K562 (cell line): ENCODE measurements around the gene FKRP. TPM values are rescaled to one million over a fixed set of nuclear protein-coding genes. Genes with fewer than 3 reads are reported as not detected.

ENCODE experiments used
- ATAC-seq: fragments of 200-7000 bp; cut with Tn5 transposase; 3 replicates; pipeline ENCODE4 v1.9.1; 2020; ENCODE audit warnings: moderate library complexity
- Bru-seq: library from RNA; stranded (reverse); fragments of 400-500 nt; gene quantifications from one replicate; lab custom pipeline; 2021; lab: Mats Ljungman, UMichigan
- BruChase-seq, 2 experiments: library from RNA; stranded (reverse); fragments of 400-500 nt; gene quantifications; one replicate each; lab custom pipeline; 2021; lab: Mats Ljungman, UMichigan
- BruUV-seq: library from RNA; stranded (reverse); fragments of 400-500 nt; replicated peaks from 2 replicates; lab custom pipeline; 2021; lab: Mats Ljungman, UMichigan
- CTCF ChIA-PET: fragments of 300-600 bp; formaldehyde crosslinking; extraction: SDS; loops from one replicate; lab custom pipeline; 2021; ENCODE audit warnings: low intra/inter-chr PET ratio; lab: Yijun Ruan, JAX
- POLR2A ChIA-PET: fragments of 300-600, 350-650 bp; sonication (Branson Sonifier 250); formaldehyde crosslinking; extraction: SDS; loops from one replicate; lab custom pipeline; 2021; ENCODE audit warnings: antibody characterized with exemption, inconsistent platforms; lab: Yijun Ruan, JAX
- DNase-seq, 4 experiments: peaks; one replicate each; pipeline versions ENCODE4 v3.0.0 to v3.0.0-alpha.2; 2011 to 2018; ENCODE audit warnings: low spot score in 3 of 4, mixed read lengths in 3 of 4; ENCODE audit errors: extremely low read depth in 1 of 4
- FAIRE-seq: peaks from 2 replicates; lab custom pipeline; 2011; peaks lifted over from hg19 to GRCh38; lab: Jason Lieb, UNC
- H2AFZ ChIP-seq: 2 replicates; pipeline ENCODE4 v1.6.0; 2011; ENCODE audit warnings: low read depth, low read length, control low read depth, inconsistent platforms
- H3K27ac ChIP-seq: fragments of 200-600 bp; 3 replicates; pipeline ENCODE4 v1.8.0; 2011; ENCODE audit warnings: low read depth, mild to moderate bottlenecking, control low read depth, inconsistent platforms, low read length, moderate library complexity, mixed read lengths; ENCODE audit errors: extremely low read depth
- H3K27me3 ChIP-seq, 2 experiments: fragments of 300-600 bp in 1 of 2; 2 replicates in 1 of 2; 3 replicates in 1 of 2; pipeline versions ENCODE4 v1.6.0 to v1.8.0; 2011; ENCODE audit warnings: inconsistent platforms in 2 of 2, low read length in 2 of 2, mild to moderate bottlenecking in 1 of 2, mixed read lengths in 1 of 2, moderate library complexity in 1 of 2; ENCODE audit not compliant: control insufficient read depth in 2 of 2, insufficient read depth in 2 of 2
- H3K36me3 ChIP-seq: fragments of 300-600 bp; 3 replicates; pipeline ENCODE4 v1.8.0; 2011; ENCODE audit warnings: mild to moderate bottlenecking, low read length, inconsistent platforms; ENCODE audit not compliant: control insufficient read depth, insufficient read depth
- H3K4me1 ChIP-seq, 2 experiments: fragments of 200-600 bp in 1 of 2; replicated peaks in 1 of 2; 2 replicates in 1 of 2; 3 replicates in 1 of 2; pipeline versions ENCODE4 v1.5.1 to v1.8.0; 2011; ENCODE audit warnings: inconsistent platforms in 2 of 2, low read length in 2 of 2, mild to moderate bottlenecking in 1 of 2, mixed read lengths in 1 of 2, moderate library complexity in 1 of 2; ENCODE audit not compliant: control insufficient read depth in 2 of 2, insufficient read depth in 2 of 2
- H3K4me2 ChIP-seq: 2 replicates; pipeline ENCODE4 v1.6.1; 2011; ENCODE audit warnings: low read length, control low read depth, inconsistent platforms, mixed read lengths; ENCODE audit not compliant: insufficient read depth
- H3K4me3 ChIP-seq: fragments of 200-600 bp; sonication (generic), shearing (Covaris generic); 2 replicates; pipeline ENCODE4 v1.5.1; 2016; ENCODE audit warnings: control low read depth, inconsistent platforms
- H3K79me2 ChIP-seq: fragments of 200-600 bp; 3 replicates; pipeline ENCODE4 v1.8.0; 2011; ENCODE audit warnings: low read length, inconsistent platforms; ENCODE audit not compliant: control insufficient read depth, insufficient read depth
- H3K9ac ChIP-seq, 2 experiments: 2 replicates each; pipeline versions ENCODE4 v1.6.0 to v1.6.1; 2011; ENCODE audit warnings: low read depth in 2 of 2, low read length in 2 of 2, control low read depth in 1 of 2, inconsistent platforms in 1 of 2, mild to moderate bottlenecking in 1 of 2, mixed read lengths in 1 of 2; ENCODE audit not compliant: insufficient read depth in 1 of 2
- H3K9me1 ChIP-seq: one replicate; pipeline ENCODE4 v1.6.0; 2011; ENCODE audit warnings: inconsistent platforms, mild to moderate bottlenecking, low read length, moderate library complexity; ENCODE audit not compliant: control insufficient read depth, insufficient read depth
- H3K9me3 ChIP-seq: replicated peaks from 2 replicates; pipeline ENCODE4 v1.5.1; 2011; ENCODE audit warnings: low read depth, low read length, inconsistent platforms; ENCODE audit not compliant: control insufficient read depth, insufficient read depth
- H4K20me1 ChIP-seq: replicated peaks from 2 replicates; pipeline ENCODE4 v1.6.1; 2011; ENCODE audit warnings: low read length, inconsistent platforms, mixed read lengths; ENCODE audit not compliant: control insufficient read depth, insufficient read depth
- BHLHE40 ChIP-seq: IDR thresholded peaks from 2 replicates; pipeline ENCODE4 v1.6.1; 2011; ENCODE audit warnings: low read length, improper control_type of control experiment
- BRF1 ChIP-seq: IDR thresholded peaks from 3 replicates; pipeline ENCODE4 v1.6.1; 2011; ENCODE audit warnings: borderline replicate concordance, mild to moderate bottlenecking; ENCODE audit not compliant: insufficient read length; ENCODE audit errors: extremely low read depth
- CBX3 ChIP-seq, 2 experiments: IDR thresholded peaks; 1 replicate in 1 of 2; 2 replicates in 1 of 2; pipeline ENCODE4 v1.6.1; 2012; ENCODE audit warnings: inconsistent platforms in 2 of 2, low read length in 2 of 2, borderline replicate concordance in 1 of 2, control low read depth in 1 of 2
- CHCHD3 ChIP-seq: fragments of 250-450 bp; sonication (Bioruptor Pico); IDR thresholded peaks from 2 replicates; pipeline ENCODE4 v2.1.2; 2022; ENCODE audit warnings: mild to moderate bottlenecking
- CREM ChIP-seq: IDR thresholded peaks from 2 replicates; pipeline ENCODE4 v1.6.1; 2014; ENCODE audit warnings: antibody characterized with exemption, low read depth
- E4F1 ChIP-seq: fragments of 250-450 bp; sonication (Bioruptor Pico); IDR thresholded peaks from 2 replicates; pipeline ENCODE4 v1.5.0; 2021; ENCODE audit warnings: mild to moderate bottlenecking, borderline replicate concordance
- MYBL2 ChIP-seq, 2 experiments: fragments of 450-650 bp in 1 of 2; sonication (generic) in 1 of 2; formaldehyde crosslinking in 1 of 2; IDR thresholded peaks; 2 replicates each; pipeline versions ENCODE4 v1.6.1 to v1.8.1; 2017 to 2022; ENCODE audit warnings: borderline replicate concordance in 1 of 2, inconsistent platforms in 1 of 2, low read depth in 1 of 2, mild to moderate bottlenecking in 1 of 2, missing genetic modification reagents in 1 of 2, moderate library complexity in 1 of 2
- POLR3A ChIP-seq: IDR thresholded peaks from 2 replicates; pipeline ENCODE4 v1.6.1; 2011; ENCODE audit warnings: borderline replicate concordance, mild to moderate bottlenecking, moderate library complexity; ENCODE audit not compliant: insufficient read length, insufficient read depth; ENCODE audit errors: extremely low read depth
- SRSF7 ChIP-seq: fragments of 200-400 bp; formaldehyde crosslinking; optimal IDR thresholded peaks from 2 replicates; pipeline ENCODE3; 2017; ENCODE audit warnings: mild to moderate bottlenecking, low read depth, low read length
- SRSF9 ChIP-seq: fragments of 200-400 bp; formaldehyde crosslinking; IDR thresholded peaks from 2 replicates; pipeline ENCODE4 v1.6.1; 2017; ENCODE audit warnings: low read depth, low read length, borderline replicate concordance
- ZNF224 ChIP-seq: sonication (generic); formaldehyde crosslinking; IDR thresholded peaks from 2 replicates; pipeline ENCODE4 v1.8.0; 2022; ENCODE audit warnings: mild to moderate bottlenecking, missing genetic modification reagents
- WGBS: fragments of 100-300 bp; shearing (Covaris generic); methylation state at CpG from one replicate; pipeline ENCODE4 v1.1.6; 2016; ENCODE audit warnings: low coverage, mixed read lengths; ENCODE audit not compliant: insufficient coverage; ENCODE audit errors: missing lambda C conversion rate; 5-methylcytosine and 5-hydroxymethylcytosine counted together
- in situ Hi-C: fragments of 300-500 bp; cut with MboI; formaldehyde crosslinking; loops from 4 replicates; pipeline ENCODE4 v1.15.0; 2018; ENCODE audit warnings: inconsistent platforms, mixed read lengths
- intact Hi-C: fragments of 100-400 bp; cut with micrococcal nuclease; formaldehyde crosslinking; loops from 2 replicates; pipeline ENCODE4 v1.14.2; 2022
- long read RNA-seq, 3 experiments: library from polyadenylated mRNA in 2 of 3; library from RNA in 1 of 3; unstranded in 2 of 3; stranded (forward) in 1 of 3; transcript quantifications; one replicate each; pipeline ENCODE4 v2.0.0, GENCODE V29; 2019 to 2022
- polyA minus RNA-seq, 3 experiments: library from RNA; depleted of rRNA, polyadenylated mRNA; stranded (reverse); fragments of >200 nt; gene quantifications; 2 replicates each; pipeline ENCODE4 v1.2.3, GENCODE V29; 2011
- polyA plus RNA-seq, 8 experiments: library from polyadenylated mRNA; depleted of rRNA in 4 of 8; stranded (reverse) in 5 of 8; unstranded in 3 of 8; fragments of >200 nt; fragmentation: Nextera tagmentation in 2 of 8; fragmentation: Illumina TruSeq in 1 of 8; extraction: Ambion mirVana in 2 of 8; extraction: Trizol in 1 of 8; gene quantifications; 2 replicates each; pipeline versions ENCODE4 v1.2.1 to v1.2.3, GENCODE V29; 2011 to 2014; ENCODE audit warnings: inconsistent platforms in 1 of 8, missing spikeins in 1 of 8
- total RNA-seq, 7 experiments: library from RNA; depleted of rRNA in 6 of 7; stranded (reverse); fragments of >200 nt in 6 of 7; fragmentation: Illumina TruSeq in 2 of 7; extraction: Trizol in 2 of 7; gene quantifications; 2 replicates each; pipeline versions ENCODE4 v1.2.1 to v1.2.3, GENCODE V29; 2011 to 2021; ENCODE audit warnings: low replicate concordance in 1 of 7

Gene FKRP, protein sequence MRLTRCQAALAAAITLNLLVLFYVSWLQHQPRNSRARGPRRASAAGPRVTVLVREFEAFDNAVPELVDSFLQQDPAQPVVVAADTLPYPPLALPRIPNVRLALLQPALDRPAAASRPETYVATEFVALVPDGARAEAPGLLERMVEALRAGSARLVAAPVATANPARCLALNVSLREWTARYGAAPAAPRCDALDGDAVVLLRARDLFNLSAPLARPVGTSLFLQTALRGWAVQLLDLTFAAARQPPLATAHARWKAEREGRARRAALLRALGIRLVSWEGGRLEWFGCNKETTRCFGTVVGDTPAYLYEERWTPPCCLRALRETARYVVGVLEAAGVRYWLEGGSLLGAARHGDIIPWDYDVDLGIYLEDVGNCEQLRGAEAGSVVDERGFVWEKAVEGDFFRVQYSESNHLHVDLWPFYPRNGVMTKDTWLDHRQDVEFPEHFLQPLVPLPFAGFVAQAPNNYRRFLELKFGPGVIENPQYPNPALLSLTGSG
- 36.3 and 57.4 TPM in 2 replicates for total RNA-seq (2011; cell fraction: chromatin; rRNA removed; ENCODE audit: low replicate concordance)
- 33.4 and 35.1 TPM in 2 replicates for total RNA-seq (2011; cell fraction: nucleolus; rRNA removed)
- 38.6 TPM in 2 replicates for total RNA-seq (2011; cell fraction: nucleoplasm; rRNA removed)
- total RNA-seq (2014; rRNA removed): 8.2 and 11.3 TPM in 2 replicates
- total RNA-seq (2014; rRNA removed; fragmentation: Illumina TruSeq; extraction: Trizol): 4.9 and 5.0 TPM in 2 replicates
- 7.3 and 7.6 TPM in 2 replicates for total RNA-seq (2015; rRNA removed; fragmentation: Illumina TruSeq; extraction: Trizol)
- total RNA-seq (2021): 11.2 and 14.9 TPM in 2 replicates
- polyA plus RNA-seq (2011; rRNA removed): 3.7 and 5.4 TPM in 2 replicates
- 4.9 and 11.1 TPM in 2 replicates for polyA plus RNA-seq (2011; cell fraction: cytosol; rRNA removed)
- 12.2 and 17.7 TPM in 2 replicates for polyA plus RNA-seq (2011; cell fraction: nucleus; rRNA removed)
- 14.0 and 18.1 TPM in 2 replicates for polyA plus RNA-seq (2012)
- 6.5 and 10.2 TPM in 2 replicates for polyA plus RNA-seq (2014; fragmentation: Illumina TruSeq; extraction: Trizol)
- polyA plus RNA-seq (2014; fragmentation: Nextera tagmentation; extraction: Ambion mirVana): 1 to 10 TPM in 1 of 2 experiments, under 1 TPM in 1; 0.68 to 1.1 TPM
- polyA plus RNA-seq (2014; rRNA removed): 15.2 and 16.1 TPM in 2 replicates
- polyA minus RNA-seq (2011; rRNA and poly(A)+ RNA removed): 2.7 and 5.2 TPM in 2 replicates
- polyA minus RNA-seq (2011; cell fraction: cytosol; rRNA and poly(A)+ RNA removed): 3.1 and 6.5 TPM in 2 replicates
- 4.4 and 7.3 TPM in 2 replicates for polyA minus RNA-seq (2011; cell fraction: nucleus; rRNA and poly(A)+ RNA removed)
- Bru-seq, nascent RNA: percentile 55 among the genes with signal in this experiment
- percentile 61 among the genes with signal in this experiment for BruChase-seq, experiment 1, labeled RNA remaining after a 2-hour chase
- percentile 64 among the genes with signal in this experiment for BruChase-seq, experiment 2, labeled RNA remaining after a 6-hour chase
- long read RNA-seq, experiment 1, partial matches to known transcripts: 19 of 26 reads
- long read RNA-seq, experiment 1, other reads (novel, unspliced or antisense): 2 of 26 reads
- long read RNA-seq, experiment 2, partial matches to known transcripts: 0 of 9 reads
- long read RNA-seq, experiment 2, other reads (novel, unspliced or antisense): 3 of 9 reads
- long read RNA-seq, experiment 3: 0 reads

DNA sequence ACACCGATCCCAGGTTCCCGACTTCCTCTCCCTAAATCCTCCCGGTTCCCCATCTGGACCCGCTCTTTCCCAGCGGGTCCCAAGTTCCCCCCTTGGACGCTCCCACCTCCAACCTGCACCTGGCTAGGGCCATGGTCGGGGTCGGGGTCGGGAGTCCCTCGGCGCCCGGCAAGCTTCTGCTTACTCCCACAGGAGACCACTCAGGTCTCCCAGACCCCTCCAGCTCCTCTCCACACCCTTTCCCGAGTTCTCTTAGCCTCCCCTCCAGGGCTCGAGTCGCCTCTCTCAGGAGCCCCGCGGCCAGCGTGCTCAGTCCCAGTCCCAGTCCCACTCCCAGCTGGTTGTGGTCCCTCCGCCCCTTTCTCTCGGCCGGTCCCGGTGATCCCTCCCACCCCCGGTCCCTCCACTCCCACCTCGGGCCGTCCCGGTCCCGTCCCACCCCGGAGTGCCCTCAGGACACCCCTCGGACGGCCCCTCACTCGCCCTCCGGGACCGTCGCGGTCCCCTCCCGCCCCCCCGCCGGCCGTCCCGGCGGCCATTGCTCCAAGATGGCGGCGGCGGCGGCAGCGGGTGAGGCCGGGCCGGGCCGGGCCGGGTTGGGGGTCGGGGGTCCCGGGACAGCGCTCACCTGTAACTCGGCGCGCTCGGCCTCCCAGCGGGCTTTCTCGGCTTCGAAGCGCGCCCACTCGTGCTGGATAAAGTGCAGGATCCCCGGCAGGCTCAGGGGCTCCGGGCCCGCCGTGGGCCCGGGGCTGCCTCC lies at the start of gene FKRP:
Gene FKRP (plus strand): TSS at position 537 of the 760 bp plus-strand sequence. CDS start 9,394 bp downstream, outside the sequence.
- peak within 1 kb of the TSS; percentile 98 for H3K4me3 ChIP-seq
- ChIA-PET POLR2A (interaction anchor here (0.6 to 1.0 kb wide), 2 partner anchors 9 to 31 kb away, joined by 4 to 5 read pairs; no protein-coding TSS in a partner anchor), CTCF (no interaction called here)
- H3K36me3 ChIP-seq: peaks cover 35% of the 10 kb centered on the region; the same call in 1 of the 3 replicates
- no TSS peak for BruUV-seq
- peaks cover 2% of the 10 kb centered on the region for H3K9me1 ChIP-seq
- peak within 1 kb of the TSS; percentile 91 to 99 for H3K9ac ChIP-seq
- peak; percentile 33 to 87 (median 80) for DNase-seq
- peak within 1 kb of the TSS; percentile 74 for H2AFZ ChIP-seq
- FAIRE-seq: no peak
- H3K27me3 ChIP-seq: no peaks in the 10 kb centered on the region
- ATAC-seq: peak; percentile 75
- peak within 1 kb of the TSS; percentile 94 for H3K4me2 ChIP-seq
- intact Hi-C loops (loop anchor here (2.0 kb wide), 1 partner anchor 41 kb away; no protein-coding TSS in a partner anchor), in situ Hi-C loops (no loop called here)
- peak within 1 kb of the TSS; percentile 88 for H3K27ac ChIP-seq
- peaks cover 61% of the 10 kb centered on the region for H3K79me2 ChIP-seq
- peaks cover 18 to 39% of the 10 kb centered on the region in 2 experiments; a peak in 4 of 5 replicates for H3K4me1 ChIP-seq
- peaks cover 28% of the 10 kb centered on the region for H4K20me1 ChIP-seq
- H3K9me3 ChIP-seq: no peaks in the 10 kb centered on the region
- WGBS: 2% methylated on average over 26 of the region's 68 CpGs
- no peak for TF ChIP-seq CHCHD3
- no peak for TF ChIP-seq SRSF9
- no peak for TF ChIP-seq E4F1
- no peak for TF ChIP-seq CBX3 (IDR thresholded peaks at IDR 0.05; ENCODE audit: borderline replicate concordance in 1 of 2, low read length in 2 of 2)
- TF ChIP-seq MYBL2 (IDR thresholded peaks at IDR 0.05; ENCODE audit: low read depth): no peak
- no peak for TF ChIP-seq MYBL2 (CRISPR knock-in tag; IDR thresholded peaks at IDR 0.05; ENCODE audit: borderline replicate concordance)
- TF ChIP-seq BHLHE40: no peak
- TF ChIP-seq BRF1: no peak
- TF ChIP-seq POLR3A: no peak
- TF ChIP-seq CREM: no peak
- no peak for TF ChIP-seq SRSF7
- no peak for TF ChIP-seq ZNF224
